Adrenal gland (tissue), 12 donors: ENCODE measurements around the gene KICS2. TPM values are rescaled to one million over a fixed set of nuclear protein-coding genes. Genes with fewer than 3 reads are reported as not detected.

Experiments
- DNase-seq, 7 donors: peaks; one replicate each; pipeline ENCODE4 v3.0.0-alpha.2; 2019 to 2020
- H3K27ac ChIP-seq, 5 donors: fragments of 200-600 bp; sonication (generic) in 4 of 5; 1 replicate in 3 of 5; 2 replicates in 2 of 5; pipeline versions ENCODE4 v1.5.1 to v1.8.0; 2016 to 2020; ENCODE audit warnings: mild to moderate bottlenecking in 1 of 5
- H3K27me3 ChIP-seq: fragments of 200-600 bp; 2 replicates; pipeline ENCODE4 v1.8.0; 2021
- H3K36me3 ChIP-seq, 2 donors: fragments of 200-600 bp; replicated peaks in 1 of 2; 1 replicate in 1 of 2; 2 replicates in 1 of 2; pipeline versions ENCODE4 v1.5.1 to v1.8.0; 2018 to 2022
- H3K4me1 ChIP-seq, 2 donors: fragments of 200-600 bp; replicated peaks in 1 of 2; 1 replicate in 1 of 2; 2 replicates in 1 of 2; pipeline versions ENCODE4 v1.5.1 to v1.8.0; 2018 to 2021
- H3K4me3 ChIP-seq, 4 donors: fragments of 200-600 bp; sonication (generic) in 3 of 4; one replicate each; pipeline ENCODE4 v1.5.1; 2016 to 2018
- H3K9me3 ChIP-seq, 3 donors: fragments of 200-600 bp; sonication (generic) in 1 of 3; replicated peaks in 1 of 3; 1 replicate in 2 of 3; 2 replicates in 1 of 3; pipeline versions ENCODE4 v1.5.1 to v1.8.0; 2016 to 2021
- POLR2A ChIP-seq, 2 donors: fragments of 450-650 bp; IDR thresholded peaks; one replicate each; pipeline ENCODE4 v1.6.1; 2017; ENCODE audit warnings: antibody characterized with exemption in 2 of 2, mild to moderate bottlenecking in 2 of 2, moderate library complexity in 1 of 2
- WGBS, 4 donors: extraction: QIAGEN DNeasy Blood & Tissue Kit in 2 of 4; methylation state at CpG; one replicate each; pipeline versions ENCODE4 v1.1.5 to v1.1.7; 2013 to 2017; 5-methylcytosine and 5-hydroxymethylcytosine counted together
- intact Hi-C, 2 donors: fragments of 100-400 bp; cut with DNase I; formaldehyde crosslinking; loops; one replicate each; pipeline versions ENCODE4 v1.14.1 to v1.15.0; 2022 to 2023
- polyA plus RNA-seq, 3 donors: library from polyadenylated mRNA; stranded (reverse); fragments of 200-250 nt in 2 of 3; fragments of 350-450 nt in 1 of 3; fragmentation: Illumina TruSeq in 1 of 3; extraction: RNeasy Lipid Tissue Mini Kit (QIAGEN cat#74804) in 1 of 3; gene quantifications; one replicate each; pipeline ENCODE4 v1.2.3, GENCODE V29; 2013 to 2014
- total RNA-seq, 9 donors: library from RNA; depleted of rRNA in 4 of 9; stranded (reverse); fragments of >200 nt in 4 of 9; fragments of 120-200 nt in 1 of 9; fragmentation: NEBNext Ultra II Directional in 1 of 9; extraction: Animal tissue kit (Norgen Biotek cat#: 25700) in 1 of 9; gene quantifications; one replicate each; pipeline versions ENCODE4 v1.1.0 to v1.2.4, GENCODE V29; 2013 to 2023
- TF ChIP-seq, protein P1 (sequence below), 6 experiments: fragments of 450-650 bp in 4 of 6; fragments of 200-600 bp in 2 of 6; sonication (generic) in 1 of 6; IDR thresholded peaks; 1 replicate in 5 of 6; 2 replicates in 1 of 6; pipeline versions ENCODE4 v1.5.1 to v1.8.0; 2016 to 2021; ENCODE audit warnings: antibody characterized with exemption in 6 of 6, mild to moderate bottlenecking in 2 of 6, moderate library complexity in 1 of 6
- donor health status: healthy with polysubstance abuse.
- donor health status: Bipolar disorder and iron deficiency.
- donor health status: DM: yes; HTN: yes; CAD: no.
- donor health status: DM: no; HTN: no; CAD: no.
- donor health status: DM: no; HTN: no; CAD: no.
- donor health status: DM: yes; HTN: yes; CAD: no.

Gene KICS2
- total and polyA plus RNA-seq, 12 donors = 5.0 to 36.4 (median 12.0) TPM

DNA sequence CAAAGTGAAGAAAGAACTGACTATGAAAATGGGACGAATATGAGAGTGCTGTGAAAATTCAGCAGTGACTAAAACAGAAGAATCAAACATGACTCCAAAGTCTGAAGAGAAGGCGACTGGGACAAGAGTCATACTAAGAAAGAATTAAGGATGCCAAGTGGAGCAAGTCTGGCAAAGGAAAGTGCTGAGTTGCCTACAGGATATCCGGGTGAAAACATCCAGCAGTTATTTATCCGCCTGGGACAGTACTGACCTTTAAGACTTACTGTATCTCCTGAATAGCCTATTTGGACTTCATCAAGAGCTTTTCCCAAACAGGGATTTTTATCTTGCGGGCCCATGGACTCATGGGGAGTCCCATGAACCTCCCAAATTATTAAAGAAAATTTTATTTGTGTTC lies 41.1 kb downstream of the KICS2 start:
- intact Hi-C loops = loop anchor here (5.0 to 10.0 kb wide), 2 partner anchors 54 to 334 kb away; no protein-coding TSS in a partner anchor
- DNase-seq = peak in 5 of 7 donors; percentile 19 to 64 (median 39)
- TF ChIP-seq, protein P1, sequence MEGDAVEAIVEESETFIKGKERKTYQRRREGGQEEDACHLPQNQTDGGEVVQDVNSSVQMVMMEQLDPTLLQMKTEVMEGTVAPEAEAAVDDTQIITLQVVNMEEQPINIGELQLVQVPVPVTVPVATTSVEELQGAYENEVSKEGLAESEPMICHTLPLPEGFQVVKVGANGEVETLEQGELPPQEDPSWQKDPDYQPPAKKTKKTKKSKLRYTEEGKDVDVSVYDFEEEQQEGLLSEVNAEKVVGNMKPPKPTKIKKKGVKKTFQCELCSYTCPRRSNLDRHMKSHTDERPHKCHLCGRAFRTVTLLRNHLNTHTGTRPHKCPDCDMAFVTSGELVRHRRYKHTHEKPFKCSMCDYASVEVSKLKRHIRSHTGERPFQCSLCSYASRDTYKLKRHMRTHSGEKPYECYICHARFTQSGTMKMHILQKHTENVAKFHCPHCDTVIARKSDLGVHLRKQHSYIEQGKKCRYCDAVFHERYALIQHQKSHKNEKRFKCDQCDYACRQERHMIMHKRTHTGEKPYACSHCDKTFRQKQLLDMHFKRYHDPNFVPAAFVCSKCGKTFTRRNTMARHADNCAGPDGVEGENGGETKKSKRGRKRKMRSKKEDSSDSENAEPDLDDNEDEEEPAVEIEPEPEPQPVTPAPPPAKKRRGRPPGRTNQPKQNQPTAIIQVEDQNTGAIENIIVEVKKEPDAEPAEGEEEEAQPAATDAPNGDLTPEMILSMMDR (IDR thresholded peaks at IDR 0.05) = no peak
- TF ChIP-seq POLR2A (IDR thresholded peaks at IDR 0.05) = no peak
- Histone ChIP-seq H3K27me3 (no peaks in the 10 kb centered on the region), H3K4me3 (peak overlapping the region in 1 of 4 donors; percentile 10), H3K9me3 (no peaks in the 10 kb centered on the region), H3K4me1 (peaks cover 9 to 24% of the 10 kb centered on the region in 2 donors), H3K27ac (peak overlapping the region; percentile 57 to 83 (median 69)), H3K36me3 (no peaks in the 10 kb centered on the region)
- 53 to 61% (median 59%) methylated on average over 5 of the region's 5 CpGs for WGBS, 4 donors

DNA sequence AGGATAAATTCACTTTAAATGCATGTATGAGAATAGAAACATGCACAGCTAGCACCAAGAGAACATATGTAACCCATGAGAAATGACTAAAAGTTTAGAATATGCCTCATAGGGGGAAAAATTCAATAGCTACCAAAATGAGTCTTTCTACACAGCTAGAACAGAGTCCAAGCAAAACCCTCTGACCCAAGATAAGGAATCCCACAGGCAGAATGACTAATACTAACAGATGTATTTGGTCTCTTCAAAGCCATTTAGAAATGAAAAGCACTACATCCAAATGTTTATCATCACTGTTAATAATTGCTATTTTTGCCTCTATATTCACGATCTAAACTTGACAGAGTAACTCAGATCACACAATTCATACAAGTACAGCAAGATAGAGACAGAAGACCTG lies 44.0 kb downstream of the KICS2 start:
- DNase-seq = no peak
- no peak overlapping the region for H3K4me3 ChIP-seq
- no peaks in the 10 kb centered on the region for H3K27me3 ChIP-seq
- H3K4me1 ChIP-seq = peaks cover 9 to 24% of the 10 kb centered on the region in 2 donors
- TF ChIP-seq, protein P1 (IDR thresholded peaks at IDR 0.05) = no peak
- TF ChIP-seq POLR2A (IDR thresholded peaks at IDR 0.05) = no peak
- no peaks in the 10 kb centered on the region for H3K9me3 ChIP-seq
- no peaks in the 10 kb centered on the region for H3K36me3 ChIP-seq
- 22 to 59% (median 37%) methylated on average over 1 of the region's 1 CpG for WGBS, 4 donors
- intact Hi-C loops = no loop called here
- H3K27ac ChIP-seq = peak overlapping the region in 1 of 5 donors; percentile 6

DNA sequence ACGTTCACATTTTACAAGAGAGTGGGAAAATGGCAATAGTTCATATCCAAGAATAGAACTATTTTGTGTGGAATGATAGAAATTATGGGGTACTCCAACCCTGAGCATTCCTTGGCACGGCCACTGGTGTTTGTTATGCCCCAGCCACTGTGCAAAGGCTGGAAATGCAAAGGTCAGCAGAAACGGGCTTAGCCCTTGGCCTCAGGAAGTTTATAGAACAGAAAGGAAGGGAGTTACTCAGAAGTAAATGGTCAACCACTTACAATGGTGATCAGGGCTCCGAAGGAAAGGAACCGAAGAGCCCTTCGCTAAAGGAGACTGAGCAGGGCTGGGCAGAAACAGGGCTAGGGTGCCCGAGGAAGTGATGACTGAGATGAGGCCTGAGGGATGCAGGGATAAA lies 45.1 kb downstream of the KICS2 start:
- Histone ChIP-seq H3K4me3 (no peak overlapping the region), H3K27me3 (no peaks in the 10 kb centered on the region), H3K27ac (no peak overlapping the region), H3K36me3 (no peaks in the 10 kb centered on the region), H3K4me1 (peaks cover 7 to 21% of the 10 kb centered on the region in 2 donors), H3K9me3 (no peaks in the 10 kb centered on the region)
- intact Hi-C loops = no loop called here
- no peak for DNase-seq
- WGBS, 4 donors = 75 to 84% (median 77%) methylated on average over 7 of the region's 7 CpGs
- no peak for TF ChIP-seq POLR2A (IDR thresholded peaks at IDR 0.05)
- TF ChIP-seq, protein P1 (IDR thresholded peaks at IDR 0.05) = no peak

DNA sequence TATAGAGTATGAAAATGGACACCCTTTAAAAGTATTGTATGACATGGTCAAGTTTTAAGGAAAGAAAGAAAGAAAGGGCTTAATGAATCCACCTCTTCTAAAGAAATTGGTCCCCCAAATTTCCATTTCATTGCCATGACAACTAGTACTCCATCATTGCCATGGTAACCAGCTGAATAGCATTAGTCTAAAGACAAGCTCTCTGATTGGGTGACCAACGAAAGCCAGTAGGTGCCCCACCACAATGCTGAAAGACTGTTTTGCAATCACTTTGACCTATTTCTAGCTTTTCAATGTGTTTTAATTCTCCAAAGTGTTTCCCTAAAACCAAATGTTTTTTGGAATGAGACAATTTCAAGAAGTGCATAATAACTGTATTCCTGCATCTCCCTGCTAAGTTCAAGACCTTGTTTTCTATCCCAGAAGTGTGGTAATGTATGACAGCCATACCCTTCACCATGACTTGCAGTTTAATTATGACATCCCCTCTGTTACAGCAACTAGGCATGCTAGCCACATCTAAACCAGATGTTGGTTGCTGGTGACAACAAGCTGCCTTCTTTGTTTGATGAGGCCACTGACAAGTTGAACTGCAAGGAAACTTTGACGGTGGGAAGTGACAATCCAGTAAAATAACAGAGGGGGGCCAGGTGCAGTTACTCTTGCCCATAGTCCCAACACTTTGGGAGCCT lies 46.7 kb downstream of the KICS2 start:
- 61 to 76% (median 69%) methylated on average over 2 of the region's 2 CpGs for WGBS, 4 donors
- peaks cover 0 to 12% of the 10 kb centered on the region in 2 donors for H3K4me1 ChIP-seq
- H3K27ac ChIP-seq = no peak overlapping the region
- TF ChIP-seq, protein P1 (IDR thresholded peaks at IDR 0.05) = no peak
- no peak overlapping the region for H3K4me3 ChIP-seq
- DNase-seq = no peak
- no peaks in the 10 kb centered on the region for H3K9me3 ChIP-seq
- intact Hi-C loops = no loop called here
- H3K27me3 ChIP-seq = no peaks in the 10 kb centered on the region
- H3K36me3 ChIP-seq = no peaks in the 10 kb centered on the region
